HepG2 (cell line): ENCODE data around the gene CITED2. TPM values are rescaled to one million over a fixed set of nuclear protein-coding genes. Genes with fewer than 3 reads are reported as not detected.

ENCODE experiments used
- ARID2 ChIP-seq: sonication (generic); formaldehyde crosslinking; IDR thresholded peaks from 2 replicates; pipeline ENCODE4 v1.8.1; 2022; ENCODE audit warnings: mild to moderate bottlenecking, missing genetic modification reagents, borderline replicate concordance
- CEBPB ChIP-seq: IDR thresholded peaks from 2 replicates; pipeline ENCODE4 v1.6.1; 2011; ENCODE audit warnings: low read depth, low read length, improper control_type of control experiment, borderline replicate concordance
- HNRNPUL1 ChIP-seq: fragments of 200-400 bp; formaldehyde crosslinking; IDR thresholded peaks from 2 replicates; pipeline ENCODE4 v1.6.1; 2017; ENCODE audit warnings: low read depth, mild to moderate bottlenecking, low read length, moderate library complexity
- KLF6 ChIP-seq: IDR thresholded peaks from 2 replicates; pipeline ENCODE4 v1.8.0; 2016; ENCODE audit warnings: missing biosample characterization, missing genetic modification reagents
- KLF9 ChIP-seq: IDR thresholded peaks from 2 replicates; pipeline ENCODE4 v1.6.1; 2016; ENCODE audit warnings: low read depth
- MAFG ChIP-seq: sonication (generic); formaldehyde crosslinking; IDR thresholded peaks from 2 replicates; pipeline ENCODE4 v1.5.1; 2020; ENCODE audit warnings: mild to moderate bottlenecking, missing genetic modification reagents
- NR2F6 ChIP-seq, 2 experiments: IDR thresholded peaks; 2 replicates each; pipeline ENCODE4 v1.6.1; 2016; ENCODE audit warnings: antibody characterized with exemption in 1 of 2, mild to moderate bottlenecking in 1 of 2
- PHF20 ChIP-seq: sonication (generic); formaldehyde crosslinking; IDR thresholded peaks from 2 replicates; pipeline ENCODE4 v1.5.0; 2020; ENCODE audit warnings: mild to moderate bottlenecking, missing genetic modification reagents
- PITX1 ChIP-seq: sonication (generic); formaldehyde crosslinking; IDR thresholded peaks from 2 replicates; pipeline ENCODE4 v1.5.1; 2020; ENCODE audit warnings: mild to moderate bottlenecking, missing genetic modification reagents
- RXRA ChIP-seq: sonication (generic); formaldehyde crosslinking; IDR thresholded peaks from 2 replicates; pipeline ENCODE4 v1.5.1; 2020; ENCODE audit warnings: missing genetic modification reagents
- SALL1 ChIP-seq: sonication (generic); formaldehyde crosslinking; IDR thresholded peaks from 2 replicates; pipeline ENCODE4 v1.8.0; 2022; ENCODE audit warnings: mild to moderate bottlenecking, missing genetic modification reagents
- SAP130 ChIP-seq: IDR thresholded peaks from 2 replicates; pipeline ENCODE4 v1.6.1; 2016; ENCODE audit warnings: low read depth
- SOX13 ChIP-seq, 3 experiments: fragments of 450-650 bp in 1 of 3; sonication (generic) in 1 of 3; formaldehyde crosslinking in 1 of 3; IDR thresholded peaks in 2 of 3; conservative IDR thresholded peaks in 1 of 3; 2 replicates each; pipeline versions ENCODE4 v1.5.0 to v1.6.1; 2016 to 2020; ENCODE audit warnings: antibody characterized with exemption in 1 of 3, mild to moderate bottlenecking in 1 of 3, missing compliant biosample characterization in 1 of 3, missing genetic modification reagents in 1 of 3, moderate library complexity in 1 of 3
- SOX6 ChIP-seq, 2 experiments: fragments of 450-650 bp in 1 of 2; sonication (generic) in 1 of 2; formaldehyde crosslinking in 1 of 2; IDR thresholded peaks; 2 replicates each; pipeline versions ENCODE4 v1.4.0 to v1.6.1; 2017 to 2020; ENCODE audit warnings: antibody characterized with exemption in 1 of 2, mild to moderate bottlenecking in 1 of 2, missing genetic modification reagents in 1 of 2
- XRCC5 ChIP-seq: fragments of 200-400 bp; formaldehyde crosslinking; optimal IDR thresholded peaks from 2 replicates; pipeline ENCODE3; 2017; ENCODE audit warnings: mild to moderate bottlenecking, low read length
- YEATS4 ChIP-seq: sonication (generic); formaldehyde crosslinking; IDR thresholded peaks from 2 replicates; pipeline ENCODE4 v1.4.0; 2020; ENCODE audit warnings: missing genetic modification reagents, borderline replicate concordance
- ZBTB7B ChIP-seq: sonication (generic); formaldehyde crosslinking; IDR thresholded peaks from 2 replicates; pipeline ENCODE4 v1.4.0; 2020; ENCODE audit warnings: missing genetic modification reagents
- ZC3H13 ChIP-seq: sonication (generic); formaldehyde crosslinking; IDR thresholded peaks from 2 replicates; pipeline ENCODE4 v1.8.1; 2023; ENCODE audit warnings: mild to moderate bottlenecking, missing genetic modification reagents, moderate library complexity
- ZNF10 ChIP-seq: sonication (generic); formaldehyde crosslinking; IDR thresholded peaks from 2 replicates; pipeline ENCODE4 v1.4.0; 2020; ENCODE audit warnings: mild to moderate bottlenecking, low read depth, missing genetic modification reagents, borderline replicate concordance
- ZNF143 ChIP-seq: sonication (generic); formaldehyde crosslinking; IDR thresholded peaks from 2 replicates; pipeline ENCODE4 v1.4.0; 2020; ENCODE audit warnings: missing genetic modification reagents
- ZNF224 ChIP-seq: sonication (generic); formaldehyde crosslinking; IDR thresholded peaks from 2 replicates; pipeline ENCODE4 v1.5.0; 2020; ENCODE audit warnings: mild to moderate bottlenecking, missing genetic modification reagents
- ZNF335 ChIP-seq: sonication (generic); formaldehyde crosslinking; IDR thresholded peaks from 2 replicates; pipeline ENCODE4 v1.4.0; 2020; ENCODE audit warnings: missing genetic modification reagents
- ZNF432 ChIP-seq: sonication (generic); formaldehyde crosslinking; IDR thresholded peaks from 2 replicates; pipeline ENCODE4 v1.5.0; 2020; ENCODE audit warnings: missing genetic modification reagents, mild to moderate bottlenecking, borderline replicate concordance
- polyA plus RNA-seq, 8 experiments: library from polyadenylated mRNA; depleted of rRNA in 3 of 8; stranded (reverse) in 7 of 8; unstranded in 1 of 8; fragments of >200 nt; fragmentation: Illumina TruSeq in 4 of 8; extraction: Trizol in 4 of 8; gene quantifications; 2 replicates each; pipeline versions ENCODE4 v1.2.1 to v1.2.3, GENCODE V29; 2011 to 2016; ENCODE audit warnings: low read depth in 4 of 8, missing spikeins in 1 of 8, mixed read lengths in 1 of 8; ENCODE audit not compliant: insufficient read depth in 1 of 8
- total RNA-seq, 5 experiments: library from RNA; depleted of rRNA; stranded (reverse); fragments of >200 nt; fragmentation: Illumina TruSeq; extraction: Trizol; gene quantifications; 2 replicates each; pipeline ENCODE4 v1.2.3, GENCODE V29; 2016; ENCODE audit warnings: low read depth in 1 of 5
- TF ChIP-seq, protein P1 (sequence below): sonication (generic); formaldehyde crosslinking; IDR thresholded peaks from 2 replicates; pipeline ENCODE4 v1.4.0; 2020; ENCODE audit warnings: missing genetic modification reagents
- TF ChIP-seq, protein P2 (sequence below): sonication (generic); formaldehyde crosslinking; IDR thresholded peaks from 2 replicates; pipeline ENCODE4 v1.4.0; 2020; ENCODE audit warnings: missing genetic modification reagents

The CITED2 gene
- total and polyA plus RNA-seq, 2 of the 13 experiments (the other 11 are each of a cell fraction or from before 2014, with no cell fraction given), result 17.6 to 57.2 TPM

DNA sequence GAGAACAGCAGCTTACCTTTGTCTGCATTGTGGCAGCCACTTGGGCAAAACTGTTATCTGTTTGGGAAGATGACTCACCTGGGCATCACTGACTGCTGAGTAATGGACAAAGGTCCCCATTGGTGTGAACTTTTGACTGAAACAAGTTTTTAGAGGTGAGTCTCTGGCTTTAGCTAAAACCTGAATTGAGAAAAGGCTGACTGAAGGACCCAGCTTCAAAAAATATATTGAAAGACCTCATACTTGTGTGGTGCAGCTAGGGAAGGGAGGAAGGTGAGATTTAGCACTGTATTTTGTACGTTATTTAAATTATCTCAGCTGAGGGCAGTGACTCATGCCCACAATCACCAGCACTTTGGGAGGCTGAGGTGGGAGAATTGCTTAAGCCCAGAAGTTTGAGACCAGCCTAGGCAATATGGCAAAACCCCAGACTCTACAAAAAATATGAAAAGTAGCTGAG is 4.5 kb upstream of the CITED2 start (continued):
- TF ChIP-seq, protein P1, sequence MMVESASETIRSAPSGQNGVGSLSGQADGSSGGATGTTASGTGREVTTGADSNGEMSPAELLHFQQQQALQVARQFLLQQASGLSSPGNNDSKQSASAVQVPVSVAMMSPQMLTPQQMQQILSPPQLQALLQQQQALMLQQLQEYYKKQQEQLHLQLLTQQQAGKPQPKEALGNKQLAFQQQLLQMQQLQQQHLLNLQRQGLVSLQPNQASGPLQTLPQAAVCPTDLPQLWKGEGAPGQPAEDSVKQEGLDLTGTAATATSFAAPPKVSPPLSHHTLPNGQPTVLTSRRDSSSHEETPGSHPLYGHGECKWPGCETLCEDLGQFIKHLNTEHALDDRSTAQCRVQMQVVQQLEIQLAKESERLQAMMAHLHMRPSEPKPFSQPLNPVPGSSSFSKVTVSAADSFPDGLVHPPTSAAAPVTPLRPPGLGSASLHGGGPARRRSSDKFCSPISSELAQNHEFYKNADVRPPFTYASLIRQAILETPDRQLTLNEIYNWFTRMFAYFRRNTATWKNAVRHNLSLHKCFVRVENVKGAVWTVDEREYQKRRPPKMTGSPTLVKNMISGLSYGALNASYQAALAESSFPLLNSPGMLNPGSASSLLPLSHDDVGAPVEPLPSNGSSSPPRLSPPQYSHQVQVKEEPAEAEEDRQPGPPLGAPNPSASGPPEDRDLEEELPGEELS, result peak; percentile 11; the same call in 1 of the 2 replicates
- TF ChIP-seq HNRNPUL1, result no peak
- no peak for TF ChIP-seq ZNF224 (CRISPR knock-in tag)
- TF ChIP-seq CEBPB, result no peak
- TF ChIP-seq PHF20 (CRISPR knock-in tag), result no peak
- no peak for TF ChIP-seq KLF6
- no peak for TF ChIP-seq PITX1 (CRISPR knock-in tag)
- TF ChIP-seq SALL1 (CRISPR knock-in tag), result 0 out of 2 replicates have a peak, but pooled peaks have one; percentile 14
- 0 out of 2 replicates have a peak, but pooled peaks have one; percentile 14 for TF ChIP-seq ZBTB7B (CRISPR knock-in tag)
- no peak for TF ChIP-seq ZNF10 (CRISPR knock-in tag)
- TF ChIP-seq XRCC5, result peak; percentile 32
- no peak for TF ChIP-seq SOX13 (IDR thresholded peaks at IDR 0.05)
- TF ChIP-seq SOX13 (CRISPR knock-in tag; conservative IDR thresholded peaks at IDR 0.05 in 1 of 2, IDR thresholded peaks at IDR 0.05 in 1 of 2), result peak in 1 of 2 experiments; percentile 55; a peak in 1 of 4 replicates
- no peak for TF ChIP-seq KLF9 (CRISPR knock-in tag)
- TF ChIP-seq ZC3H13 (CRISPR knock-in tag), result no peak
- TF ChIP-seq RXRA (CRISPR knock-in tag), result peak; percentile 28; the same call in 1 of the 2 replicates
- no peak for TF ChIP-seq ZNF432 (CRISPR knock-in tag)
- peak; percentile 57 for TF ChIP-seq SAP130 (CRISPR knock-in tag)
- TF ChIP-seq ZNF335 (CRISPR knock-in tag), result no peak
- TF ChIP-seq ZNF143 (CRISPR knock-in tag), result no peak
- no peak; the same call in 1 of the 2 replicates for TF ChIP-seq MAFG (CRISPR knock-in tag)
- no peak for TF ChIP-seq SOX6 (IDR thresholded peaks at IDR 0.05)
- peak; percentile 58; the same call in 1 of the 2 replicates for TF ChIP-seq SOX6 (CRISPR knock-in tag; IDR thresholded peaks at IDR 0.05)
- no peak for TF ChIP-seq ARID2 (CRISPR knock-in tag)
- TF ChIP-seq, protein P2, sequence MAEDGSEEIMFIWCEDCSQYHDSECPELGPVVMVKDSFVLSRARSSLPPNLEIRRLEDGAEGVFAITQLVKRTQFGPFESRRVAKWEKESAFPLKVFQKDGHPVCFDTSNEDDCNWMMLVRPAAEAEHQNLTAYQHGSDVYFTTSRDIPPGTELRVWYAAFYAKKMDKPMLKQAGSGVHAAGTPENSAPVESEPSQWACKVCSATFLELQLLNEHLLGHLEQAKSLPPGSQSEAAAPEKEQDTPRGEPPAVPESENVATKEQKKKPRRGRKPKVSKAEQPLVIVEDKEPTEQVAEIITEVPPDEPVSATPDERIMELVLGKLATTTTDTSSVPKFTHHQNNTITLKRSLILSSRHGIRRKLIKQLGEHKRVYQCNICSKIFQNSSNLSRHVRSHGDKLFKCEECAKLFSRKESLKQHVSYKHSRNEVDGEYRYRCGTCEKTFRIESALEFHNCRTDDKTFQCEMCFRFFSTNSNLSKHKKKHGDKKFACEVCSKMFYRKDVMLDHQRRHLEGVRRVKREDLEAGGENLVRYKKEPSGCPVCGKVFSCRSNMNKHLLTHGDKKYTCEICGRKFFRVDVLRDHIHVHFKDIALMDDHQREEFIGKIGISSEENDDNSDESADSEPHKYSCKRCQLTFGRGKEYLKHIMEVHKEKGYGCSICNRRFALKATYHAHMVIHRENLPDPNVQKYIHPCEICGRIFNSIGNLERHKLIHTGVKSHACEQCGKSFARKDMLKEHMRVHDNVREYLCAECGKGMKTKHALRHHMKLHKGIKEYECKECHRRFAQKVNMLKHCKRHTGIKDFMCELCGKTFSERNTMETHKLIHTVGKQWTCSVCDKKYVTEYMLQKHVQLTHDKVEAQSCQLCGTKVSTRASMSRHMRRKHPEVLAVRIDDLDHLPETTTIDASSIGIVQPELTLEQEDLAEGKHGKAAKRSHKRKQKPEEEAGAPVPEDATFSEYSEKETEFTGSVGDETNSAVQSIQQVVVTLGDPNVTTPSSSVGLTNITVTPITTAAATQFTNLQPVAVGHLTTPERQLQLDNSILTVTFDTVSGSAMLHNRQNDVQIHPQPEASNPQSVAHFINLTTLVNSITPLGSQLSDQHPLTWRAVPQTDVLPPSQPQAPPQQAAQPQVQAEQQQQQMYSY (CRISPR knock-in tag), result peak; percentile 66
- TF ChIP-seq NR2F6 (IDR thresholded peaks at IDR 0.05), result no peak
- peak; percentile 64; the same call in 1 of the 2 replicates for TF ChIP-seq NR2F6 (CRISPR knock-in tag; IDR thresholded peaks at IDR 0.05)
- TF ChIP-seq YEATS4 (CRISPR knock-in tag), result peak; percentile 29; the same call in 1 of the 2 replicates
